Measurements from ENCODE around the gene SUPT5H.
A peak's percentile ranks its signal among the peaks of the same experiment; 100 is the strongest.

SUPT5H gene

DNA sequence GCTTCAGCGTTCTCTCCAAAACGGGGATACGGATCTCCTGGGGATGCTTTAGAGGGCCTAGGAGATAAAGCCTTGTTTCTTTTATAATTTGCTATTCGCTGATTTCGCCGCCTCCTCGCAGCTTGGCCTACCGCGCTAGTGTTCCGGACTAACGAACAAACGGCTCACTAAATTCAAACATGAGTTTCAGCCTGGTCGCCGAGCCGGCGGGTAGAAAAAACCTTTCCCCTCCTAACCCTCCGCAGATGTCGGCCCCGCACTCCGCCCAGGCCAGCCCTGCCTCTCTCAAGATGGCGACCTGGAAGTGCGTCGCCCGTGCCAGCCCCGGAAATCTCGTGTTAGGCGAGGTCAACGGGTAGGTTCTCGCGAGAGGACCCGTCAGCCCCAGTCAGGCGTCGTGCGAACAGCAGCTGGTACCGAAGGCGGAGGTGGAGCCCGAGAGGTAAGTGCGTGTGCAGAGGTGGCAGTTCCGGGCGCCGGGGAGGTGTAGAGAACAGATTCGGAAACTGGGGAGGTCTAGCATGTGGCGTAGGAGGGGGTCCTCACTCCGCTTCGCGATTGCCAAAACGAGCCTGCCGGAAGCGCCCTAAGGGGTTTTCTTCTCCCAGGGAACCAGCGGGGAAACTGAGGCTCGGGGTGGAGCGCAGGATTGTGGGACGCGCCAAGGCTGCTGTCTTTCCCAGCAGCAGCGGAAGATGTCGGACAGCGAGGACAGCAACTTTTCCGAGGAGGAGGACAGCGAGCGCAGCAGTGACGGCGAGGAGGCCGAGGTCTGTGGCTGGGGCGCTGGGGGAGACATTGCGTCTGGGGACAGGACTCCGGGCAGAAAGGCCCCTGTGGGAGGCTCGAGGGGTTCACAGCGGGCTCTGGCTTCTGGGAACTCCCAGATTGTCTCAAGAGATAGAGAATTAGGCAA lies at the start of gene SUPT5H:
TSS of gene SUPT5H (plus strand) at position 387 of the 916 bp plus-strand sequence. CDS start at position 696, 309 bp downstream.
- DNase-seq: peak; percentile 97

DNA sequence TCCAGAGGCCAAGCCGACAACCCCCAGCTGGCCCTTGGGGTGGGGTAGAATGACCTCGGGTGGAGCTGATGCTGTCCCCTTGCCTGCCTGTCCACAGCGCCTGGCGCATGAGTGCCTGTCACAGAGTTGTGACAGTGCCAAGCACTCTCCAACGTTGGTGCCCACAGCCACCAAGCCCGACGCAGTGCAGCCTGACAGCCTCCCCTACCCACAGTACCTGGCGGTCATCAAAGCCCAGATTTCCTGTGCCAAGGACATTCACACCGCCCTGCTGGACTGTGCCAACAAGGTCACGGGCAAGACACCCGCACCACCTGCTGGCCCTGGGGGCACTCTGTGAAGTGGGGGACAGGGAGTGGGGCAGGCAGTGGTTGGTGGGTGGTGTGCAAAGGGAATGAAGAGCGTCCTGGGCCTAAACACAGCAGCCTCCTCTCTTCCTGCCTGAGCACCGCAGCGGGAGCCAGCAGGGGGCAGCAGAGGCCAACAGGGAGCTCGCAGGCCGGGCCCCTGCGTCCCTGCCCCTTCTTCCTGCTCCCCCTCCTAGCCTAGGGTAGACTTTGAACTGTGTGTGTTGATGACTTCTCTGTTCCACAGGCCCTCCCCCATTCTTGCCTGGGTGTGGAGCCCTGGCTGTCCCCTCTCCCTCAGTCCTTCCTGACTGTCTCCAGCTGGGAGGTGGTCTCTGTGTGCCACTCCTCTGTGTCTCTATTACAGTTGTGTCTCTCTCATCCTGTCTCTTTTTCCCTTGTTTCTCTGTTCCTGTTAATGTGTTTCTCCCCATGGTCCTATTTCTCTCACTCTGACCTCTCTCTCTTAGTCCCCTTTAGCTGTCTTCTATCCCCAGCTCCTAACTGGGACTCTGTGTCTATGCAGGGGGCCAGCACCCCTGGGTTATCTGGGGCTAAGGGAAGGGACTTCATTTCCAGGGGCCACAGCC lies 47.8 kb upstream of the SUPT5H start:
- DNase-seq: peak; percentile 98

DNA sequence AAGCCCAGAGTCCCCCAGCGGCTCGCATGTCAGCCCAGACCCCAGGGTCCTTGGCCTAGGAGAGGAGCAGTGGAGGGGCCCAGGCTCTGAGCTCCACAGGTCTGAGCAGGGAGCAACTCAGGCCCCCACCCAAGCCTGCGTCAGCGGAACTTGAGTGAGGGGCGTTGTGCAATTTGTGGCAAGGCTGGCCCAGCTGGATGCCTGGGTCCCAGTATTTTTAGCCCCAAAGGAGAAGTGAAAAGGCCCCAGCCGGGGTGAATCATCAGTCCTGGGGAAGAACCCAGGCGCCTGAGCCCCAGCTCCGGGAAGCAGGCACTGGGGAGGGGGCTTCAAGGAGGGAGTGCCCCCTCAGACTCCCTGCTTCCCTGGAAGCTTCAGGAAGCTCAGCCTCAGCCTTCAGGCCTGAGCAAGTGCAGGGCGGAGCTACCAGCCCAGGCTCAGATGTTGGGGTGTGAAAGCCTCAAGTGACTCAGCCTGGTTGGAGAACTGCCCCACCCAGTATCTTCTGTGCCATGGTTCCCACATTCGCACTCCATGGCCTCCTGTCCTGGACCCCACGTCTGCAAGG lies 47.0 kb upstream of the SUPT5H start:
- DNase-seq: peak; percentile 73

DNA sequence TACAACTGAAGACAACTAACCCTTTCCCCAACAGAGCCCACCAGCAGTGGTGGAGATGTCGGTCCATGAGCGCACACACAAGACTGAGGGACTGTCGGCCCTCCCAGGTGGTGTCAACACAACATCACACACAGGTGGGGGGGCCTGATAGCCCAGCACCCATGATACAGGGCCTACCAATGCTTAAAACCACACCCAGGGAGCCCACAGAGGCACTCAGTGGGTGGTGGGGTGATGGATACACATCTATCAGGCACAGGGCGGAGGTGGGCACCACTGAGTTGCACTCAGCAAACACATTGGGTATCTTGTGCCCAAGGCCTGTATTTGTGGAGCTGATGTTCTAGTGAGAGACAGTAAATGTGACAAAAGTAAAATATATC lies 45.7 kb upstream of the SUPT5H start:
- no peak for DNase-seq

DNA sequence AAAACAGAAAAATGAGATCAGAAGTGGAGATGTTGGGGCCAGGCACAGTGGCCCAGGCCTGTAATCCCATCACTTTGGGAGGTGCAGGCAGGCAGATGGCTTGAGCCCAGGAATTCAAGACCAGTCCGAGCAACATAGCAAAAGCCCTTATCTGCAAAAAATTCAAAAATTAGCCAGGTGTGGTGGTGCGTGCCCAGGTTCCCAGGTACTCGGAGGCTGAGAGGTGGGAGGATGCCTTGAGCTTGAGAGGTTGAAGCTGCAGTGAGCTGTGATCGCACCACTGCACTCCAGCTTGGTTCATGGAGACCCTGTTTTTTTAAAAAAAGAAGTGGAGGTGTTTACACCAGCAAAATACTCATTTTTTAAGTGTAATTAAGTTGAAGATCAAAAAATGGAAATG lies 45.3 kb upstream of the SUPT5H start:
- no peak for DNase-seq

DNA sequence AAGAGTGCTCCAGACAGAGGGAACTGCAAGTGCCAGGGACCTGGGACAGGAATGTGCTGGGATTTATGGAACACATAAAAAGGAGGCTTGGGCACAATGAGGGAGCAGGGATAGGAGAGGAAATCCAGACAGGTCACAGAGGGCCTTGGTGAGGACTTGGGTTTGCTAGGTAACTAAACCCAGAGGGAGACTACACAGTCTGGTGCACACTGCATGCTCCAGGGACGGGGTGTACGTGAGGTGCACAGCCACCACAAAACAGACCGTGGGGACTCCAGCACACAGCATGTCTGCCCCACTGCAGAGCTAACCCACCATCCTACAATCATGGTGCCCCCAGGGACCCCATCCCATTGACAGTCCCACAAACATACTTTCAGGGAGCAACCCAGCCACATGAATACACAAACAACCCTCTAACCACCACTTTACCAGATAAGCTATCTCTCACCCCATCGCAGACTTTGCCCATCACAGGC lies 44.3 kb upstream of the SUPT5H start:
- no peak for DNase-seq

DNA sequence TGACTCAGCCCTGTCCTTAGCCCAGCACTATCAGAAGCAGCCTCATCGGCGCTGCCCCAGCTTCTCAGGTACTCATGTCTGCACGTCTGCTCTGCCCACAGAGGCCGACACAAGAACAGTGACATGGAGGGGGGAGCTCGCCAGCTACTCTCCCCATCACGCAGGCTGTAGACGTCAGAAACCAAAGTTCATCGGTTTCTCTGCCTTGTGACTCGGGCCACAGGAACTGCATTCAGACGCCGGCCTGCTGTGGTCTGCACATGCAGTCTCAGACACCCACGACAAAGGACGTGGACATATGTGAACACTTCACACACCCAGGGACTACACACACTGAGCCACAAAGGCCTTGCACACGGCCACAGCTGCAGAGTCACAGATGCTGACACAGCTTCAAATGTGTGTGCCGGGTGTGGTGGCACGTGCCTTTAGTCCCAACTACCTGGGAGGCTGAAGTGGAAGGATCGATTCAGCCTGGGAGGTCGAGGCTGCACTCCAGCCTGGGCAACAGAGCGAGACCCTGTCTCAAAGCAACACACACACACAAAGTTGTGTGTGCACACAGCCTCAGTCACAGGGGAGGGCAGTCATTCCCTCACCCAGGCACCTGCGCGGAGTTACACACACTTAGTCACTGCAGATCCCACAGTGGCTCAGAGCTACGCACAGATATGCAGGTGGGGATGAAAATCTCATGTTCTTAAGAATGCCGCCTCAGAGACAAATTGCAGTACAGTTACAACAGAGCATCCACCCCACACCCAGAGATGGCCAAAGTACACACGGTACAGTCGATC lies 43.6 kb upstream of the SUPT5H start:
- DNase-seq: peak; percentile 88

DNA sequence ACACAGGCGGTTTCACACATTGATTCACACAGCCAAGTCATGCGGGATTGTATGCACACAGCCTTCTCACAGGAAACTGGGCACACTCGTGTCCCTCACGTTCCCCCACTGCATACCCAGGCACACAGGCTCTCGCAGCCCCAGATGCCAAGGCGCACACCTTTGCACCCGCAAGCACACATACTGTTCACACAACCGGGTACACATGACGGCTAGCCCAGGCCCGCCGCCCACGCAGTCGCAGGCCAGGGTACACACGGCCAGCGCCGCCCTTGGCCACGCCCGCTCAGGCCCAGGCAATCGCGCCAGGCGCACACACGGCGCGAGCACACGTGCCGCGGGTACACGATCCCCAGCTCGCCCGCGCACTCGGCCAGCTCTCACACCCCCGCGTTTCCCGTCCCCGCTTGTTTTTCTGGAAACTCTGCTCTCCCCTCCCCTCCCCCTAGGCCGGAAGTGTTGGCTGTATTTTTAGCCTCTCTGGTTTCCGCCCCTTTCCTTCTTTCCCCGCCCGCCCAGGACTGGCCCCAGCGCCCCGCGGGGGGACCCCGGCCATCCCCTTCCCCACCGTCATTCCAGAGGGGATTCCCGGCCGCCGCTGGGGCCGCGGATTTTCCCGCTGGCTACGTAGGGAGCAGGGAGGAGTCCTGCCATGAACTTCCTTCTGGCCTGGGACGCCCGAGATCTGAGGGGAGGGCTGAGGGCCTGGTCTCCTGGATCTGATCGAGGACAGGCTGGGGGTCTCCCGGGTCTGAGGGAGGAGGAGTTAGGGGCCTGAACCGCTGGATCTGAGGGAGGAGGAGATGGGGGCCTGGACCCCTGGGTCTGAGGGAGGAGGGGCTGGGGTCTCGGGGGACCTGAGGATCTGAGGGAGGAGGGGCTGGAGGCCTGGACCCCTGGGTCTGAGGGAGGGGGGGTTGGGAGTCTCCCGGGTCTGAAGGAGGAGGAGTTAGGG lies 42.8 kb upstream of the SUPT5H start:
- DNase-seq: peak; percentile 92

DNA sequence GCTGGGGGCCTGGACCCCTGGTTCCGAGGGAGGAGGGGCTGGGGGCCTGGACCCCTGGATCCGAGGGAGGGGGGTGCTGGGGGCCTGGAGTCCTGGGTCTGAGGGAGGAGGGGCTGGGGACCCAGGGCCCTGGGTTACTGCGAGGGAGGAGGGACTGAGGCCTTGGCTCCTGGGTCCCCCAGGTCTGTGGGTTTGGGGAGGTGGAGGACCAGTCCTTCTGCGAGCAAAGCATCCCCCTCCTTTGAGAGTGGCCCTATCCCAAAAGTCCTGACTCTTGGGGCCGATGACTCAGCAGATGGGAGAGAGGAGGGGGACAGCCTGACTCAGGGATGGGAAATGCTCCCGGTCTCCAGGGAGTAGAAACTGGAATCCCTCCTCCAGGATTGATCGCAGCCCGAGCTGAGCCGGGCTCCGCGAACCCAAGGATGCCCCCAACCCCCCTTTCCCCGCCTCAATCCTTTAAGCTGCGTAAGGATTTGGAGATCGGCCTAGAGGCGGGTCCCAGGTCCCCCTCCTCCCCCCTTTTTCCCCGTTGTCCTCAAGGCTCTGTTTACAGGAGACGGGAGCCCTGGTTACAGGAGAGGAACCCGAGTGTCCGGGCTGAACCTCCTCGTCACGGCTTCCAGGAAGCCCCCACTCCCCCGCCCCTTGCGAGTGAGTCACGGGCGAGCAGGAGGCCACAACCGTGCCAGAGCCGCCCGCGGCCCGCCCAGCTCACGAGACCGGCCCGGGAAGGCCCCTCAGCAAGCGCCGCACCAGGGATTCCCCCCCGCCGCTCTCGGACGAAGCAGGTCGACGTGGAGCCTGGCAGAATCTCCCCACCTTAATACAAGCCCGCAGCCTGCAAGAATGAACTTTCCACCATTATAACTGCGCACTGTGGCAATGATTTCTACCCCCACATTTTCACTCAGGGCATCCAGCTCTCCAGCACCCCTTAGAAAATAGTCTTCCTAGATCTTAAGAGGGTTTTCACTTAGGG lies 41.8 kb upstream of the SUPT5H start:
- peak; percentile 96 for DNase-seq

DNA sequence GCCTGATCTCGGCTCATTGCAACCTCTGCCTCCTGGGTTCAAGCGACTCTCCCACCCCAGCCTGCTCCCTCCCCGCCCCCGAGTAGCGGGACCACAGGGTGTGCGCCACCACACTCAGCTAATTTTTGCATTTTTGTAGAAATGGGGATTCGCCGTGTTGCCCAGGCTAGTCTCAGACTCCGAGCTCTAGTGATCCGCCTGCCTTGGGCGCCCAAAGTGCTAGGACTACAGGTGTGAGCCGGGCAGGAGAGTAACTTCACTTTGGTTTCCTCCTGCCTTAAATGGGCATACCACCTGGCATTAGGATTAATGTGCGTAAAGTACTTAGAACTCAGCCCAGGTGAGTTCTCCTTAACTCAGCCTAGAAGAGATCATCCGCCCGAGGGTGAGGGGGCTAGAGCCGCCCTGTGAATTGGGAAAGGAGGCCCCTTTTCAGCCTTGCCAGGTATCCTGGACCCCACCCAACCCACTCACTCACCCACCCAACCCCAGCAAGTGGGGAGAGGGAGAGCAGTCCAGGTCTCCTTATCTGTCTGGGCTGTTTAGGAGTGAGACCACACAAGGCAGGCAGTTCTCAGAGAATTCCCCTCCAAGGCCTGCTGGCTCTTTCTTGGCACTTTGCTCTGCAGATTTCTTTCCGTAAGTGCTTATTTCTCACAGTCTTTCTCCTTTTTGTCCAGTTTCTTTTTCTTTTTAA lies 40.0 kb upstream of the SUPT5H start:
- no peak for DNase-seq

DNA sequence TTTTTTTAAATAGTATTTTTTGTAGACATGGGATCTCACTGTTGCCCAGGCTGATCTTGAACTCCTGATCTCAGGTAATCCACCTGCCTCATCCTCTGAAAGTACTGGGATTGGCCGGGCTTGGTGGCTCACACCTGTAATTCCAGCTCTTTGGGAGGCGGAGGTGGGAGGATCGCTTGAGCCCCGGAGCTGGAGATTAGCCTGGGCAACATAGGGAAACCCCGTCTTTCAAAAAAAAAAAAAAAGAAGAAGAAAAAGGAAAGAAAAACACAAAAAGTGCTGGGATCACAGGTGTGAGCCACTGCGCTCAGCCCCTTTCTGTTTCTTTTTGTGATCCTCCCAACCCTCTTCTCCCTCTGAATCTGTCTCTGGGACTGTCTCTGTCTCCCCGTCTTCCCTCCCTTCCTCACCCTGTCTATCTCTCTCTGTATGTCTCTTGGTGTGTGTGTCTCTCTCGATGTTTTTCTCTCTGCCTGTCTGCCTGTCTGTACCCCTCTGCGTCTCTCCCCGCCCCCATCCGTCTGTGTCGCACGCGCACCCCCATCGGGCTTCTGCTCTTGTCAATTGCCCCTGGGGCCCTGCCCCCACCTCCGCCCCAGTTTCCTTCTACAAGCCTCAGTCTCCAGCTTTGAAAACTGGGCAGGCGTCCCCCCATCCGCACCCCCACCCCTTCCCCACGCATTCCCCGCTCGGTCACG lies 39.3 kb upstream of the SUPT5H start:
- DNase-seq: peak; percentile 91

DNA sequence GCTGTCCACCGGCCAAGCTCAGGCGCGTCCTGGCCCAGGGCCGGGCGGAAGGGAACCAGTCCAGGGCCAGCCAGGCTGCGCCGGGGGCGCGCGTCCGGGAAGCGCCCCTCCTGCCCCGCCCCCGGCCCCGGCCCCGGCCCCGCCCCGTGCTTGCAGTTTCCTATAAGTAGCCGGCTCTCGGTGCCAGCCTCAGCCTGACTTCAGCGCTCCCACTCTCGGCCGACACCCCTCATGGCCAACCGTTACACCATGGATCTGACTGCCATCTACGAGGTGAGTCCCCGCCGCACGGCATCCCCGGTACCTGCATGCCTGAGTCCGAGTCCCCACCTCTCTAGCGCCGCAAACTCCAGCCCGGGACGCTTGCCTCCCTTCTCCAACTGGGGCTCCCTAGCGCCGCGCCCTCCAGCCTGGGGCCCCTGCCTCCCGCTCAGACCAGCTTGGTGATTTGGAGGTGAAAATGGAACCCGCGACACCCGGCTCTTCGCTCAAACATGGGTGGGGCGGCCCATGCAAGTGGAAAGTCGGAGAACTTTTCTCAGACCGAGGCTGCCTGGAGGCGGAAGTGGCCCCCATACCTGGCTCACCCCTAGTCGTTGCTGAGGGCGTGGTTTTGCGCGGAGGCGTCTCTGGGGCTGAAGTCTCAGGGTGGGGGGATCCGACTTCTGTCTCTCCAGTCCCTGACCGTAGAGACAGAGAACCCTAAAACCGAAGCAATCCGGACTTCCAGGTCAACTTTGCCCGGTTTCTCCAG lies 38.5 kb upstream of the SUPT5H start, which contains the start of gene ZFP36:
TSS of gene ZFP36 (plus strand) at position 192 of the 754 bp plus-strand sequence. CDS start at position 250, 58 bp downstream.
- DNase-seq: peak; percentile 92

DNA sequence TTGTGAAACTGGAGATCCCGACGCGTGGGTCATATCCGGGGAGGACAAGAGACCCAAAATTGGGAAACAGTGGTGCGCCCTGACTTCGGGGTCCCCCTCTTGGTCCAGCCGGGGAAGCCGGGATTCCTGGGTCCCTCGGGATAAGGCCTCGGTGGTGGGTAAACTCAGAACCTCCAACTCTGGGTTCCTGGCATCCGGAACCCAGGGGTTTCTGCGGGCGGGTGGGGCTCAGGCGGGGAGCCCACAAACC lies 38.0 kb upstream of the SUPT5H start:
- no peak for DNase-seq

DNA sequence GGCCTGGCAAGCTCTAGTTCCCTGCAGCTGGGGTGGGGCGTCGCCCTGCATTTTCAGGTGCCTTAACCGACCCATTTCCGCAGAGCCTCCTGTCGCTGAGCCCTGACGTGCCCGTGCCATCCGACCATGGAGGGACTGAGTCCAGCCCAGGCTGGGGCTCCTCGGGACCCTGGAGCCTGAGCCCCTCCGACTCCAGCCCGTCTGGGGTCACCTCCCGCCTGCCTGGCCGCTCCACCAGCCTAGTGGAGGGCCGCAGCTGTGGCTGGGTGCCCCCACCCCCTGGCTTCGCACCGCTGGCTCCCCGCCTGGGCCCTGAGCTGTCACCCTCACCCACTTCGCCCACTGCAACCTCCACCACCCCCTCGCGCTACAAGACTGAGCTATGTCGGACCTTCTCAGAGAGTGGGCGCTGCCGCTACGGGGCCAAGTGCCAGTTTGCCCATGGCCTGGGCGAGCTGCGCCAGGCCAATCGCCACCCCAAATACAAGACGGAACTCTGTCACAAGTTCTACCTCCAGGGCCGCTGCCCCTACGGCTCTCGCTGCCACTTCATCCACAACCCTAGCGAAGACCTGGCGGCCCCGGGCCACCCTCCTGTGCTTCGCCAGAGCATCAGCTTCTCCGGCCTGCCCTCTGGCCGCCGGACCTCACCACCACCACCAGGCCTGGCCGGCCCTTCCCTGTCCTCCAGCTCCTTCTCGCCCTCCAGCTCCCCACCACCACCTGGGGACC lies 37.6 kb upstream of the SUPT5H start:
- peak; percentile 73 for DNase-seq

DNA sequence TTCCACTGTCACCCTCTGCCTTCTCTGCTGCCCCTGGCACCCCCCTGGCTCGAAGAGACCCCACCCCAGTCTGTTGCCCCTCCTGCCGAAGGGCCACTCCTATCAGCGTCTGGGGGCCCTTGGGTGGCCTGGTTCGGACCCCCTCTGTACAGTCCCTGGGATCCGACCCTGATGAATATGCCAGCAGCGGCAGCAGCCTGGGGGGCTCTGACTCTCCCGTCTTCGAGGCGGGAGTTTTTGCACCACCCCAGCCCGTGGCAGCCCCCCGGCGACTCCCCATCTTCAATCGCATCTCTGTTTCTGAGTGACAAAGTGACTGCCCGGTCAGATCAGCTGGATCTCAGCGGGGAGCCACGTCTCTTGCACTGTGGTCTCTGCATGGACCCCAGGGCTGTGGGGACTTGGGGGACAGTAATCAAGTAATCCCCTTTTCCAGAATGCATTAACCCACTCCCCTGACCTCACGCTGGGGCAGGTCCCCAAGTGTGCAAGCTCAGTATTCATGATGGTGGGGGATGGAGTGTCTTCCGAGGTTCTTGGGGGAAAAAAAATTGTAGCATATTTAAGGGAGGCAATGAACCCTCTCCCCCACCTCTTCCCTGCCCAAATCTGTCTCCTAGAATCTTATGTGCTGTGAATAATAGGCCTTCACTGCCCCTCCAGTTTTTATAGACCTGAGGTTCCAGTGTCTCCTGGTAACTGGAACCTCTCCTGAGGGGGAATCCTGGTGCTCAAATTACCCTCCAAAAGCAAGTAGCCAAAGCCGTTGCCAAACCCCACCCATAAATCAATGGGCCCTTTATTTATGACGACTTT lies 36.8 kb upstream of the SUPT5H start:
- DNase-seq: peak; percentile 56

Measured in stimulated activated CD8-positive, alpha-beta memory T cell treated with anti-CD3 and anti-CD28 coated beads, Interleukin-4, amount 100 ng/mL, for 48 hours (primary cell).